ENCODE data around the gene APOBEC3A. TPM values are rescaled to one million over a fixed set of nuclear protein-coding genes. Genes with fewer than 3 reads are reported as not detected.

APOBEC3A gene
- total and polyA plus RNA-seq, 2 donors (not counting 1 experiment from before 2014, with no cell fraction given), result 2.8 TPM; not detected in 1

GRCh38 chr22:38964306-38964705, 6.9 kb downstream of the APOBEC3A start:
- H4K20me1 ChIP-seq (ENCODE audit: control insufficient read depth, insufficient read depth, low read length, poor library complexity, severe bottlenecking), result no peaks in the 10 kb centered on the region
- no peaks in the 10 kb centered on the region for H3K9me3 ChIP-seq (ENCODE audit: control extremely low read depth in 1 of 3, control insufficient read depth in 2 of 3, insufficient read depth in 1 of 3, low read length in 2 of 3)
- H3K27me3 ChIP-seq (replicated peaks in 1 of 4; ENCODE audit: control extremely low read depth in 1 of 4, control insufficient read depth in 3 of 4, insufficient read depth in 4 of 4, low read length in 3 of 4), result peaks cover 0 to 9% (median 0%) of the 10 kb centered on the region in 4 experiments
- H3K9ac ChIP-seq (ENCODE audit: low read length), result no peak overlapping the region
- H2AFZ ChIP-seq (ENCODE audit: insufficient read depth, low read depth, low read length, poor library complexity, severe bottlenecking), result no peak overlapping the region
- CTCF ChIA-PET, result interaction anchor here (1.5 kb wide), 1 partner anchor 9 kb away, joined by 9 read pairs; no protein-coding TSS in a partner anchor
- H3K79me2 ChIP-seq (ENCODE audit: control insufficient read depth, insufficient read depth, low read length), result no peaks in the 10 kb centered on the region
- no peak overlapping the region for H3K4me3 ChIP-seq (ENCODE audit: control extremely low read depth in 1 of 5, extremely low read depth in 1 of 5, insufficient read depth in 1 of 5, low read depth in 2 of 5, low read length in 4 of 5)
- no peaks in the 10 kb centered on the region for H3K9me3 Mint-ChIP-seq (ENCODE audit: insufficient read depth)
- no peak for TF ChIP-seq EZH2 (IDR thresholded peaks at IDR 0.05; ENCODE audit: borderline replicate concordance, insufficient read depth, low read depth, low read length, poor library complexity, severe bottlenecking)
- TF ChIP-seq CTCF (IDR thresholded peaks at IDR 0.05), result no peak
- no peak overlapping the region for H3K27ac Mint-ChIP-seq
- H3K4me1 ChIP-seq (ENCODE audit: control insufficient read depth in 2 of 2, insufficient read depth in 2 of 2, low read length in 2 of 2), result peaks cover 10 to 24% of the 10 kb centered on the region in 2 donors
- H3K4me1 Mint-ChIP-seq, result peaks cover 21% of the 10 kb centered on the region
- WGBS (ENCODE audit: insufficient coverage), result 87% methylated on average over 7 of the region's 7 CpGs
- no peak for DNase-seq
- H3K36me3 ChIP-seq (replicated peaks in 1 of 2; ENCODE audit: control extremely low read depth in 1 of 2, control insufficient read depth in 1 of 2, extremely low read depth in 1 of 2, insufficient read depth in 2 of 2, low read length in 1 of 2), result no peaks in the 10 kb centered on the region
- intact Hi-C loops (cut with micrococcal nuclease), result no loop called here
- POLR2A ChIA-PET, result no interaction called here
- H3K4me2 ChIP-seq (replicated peaks; ENCODE audit: low read depth, low read length, poor library complexity, severe bottlenecking), result no peak overlapping the region
- peaks cover 10% of the 10 kb centered on the region for H3K27me3 Mint-ChIP-seq
- H3K27ac ChIP-seq (ENCODE audit: low read length in 2 of 2), result no peak overlapping the region
- H3K4me3 Mint-ChIP-seq, result no peak overlapping the region
- ATAC-seq (ENCODE audit: low read depth), result no peak

- Histone ChIP-seq H3K4me3 (ENCODE audit: control extremely low read depth in 1 of 5, extremely low read depth in 1 of 5, insufficient read depth in 1 of 5, low read depth in 2 of 5, low read length in 4 of 5) (no peak overlapping the region), H3K4me2 (replicated peaks; ENCODE audit: low read depth, low read length, poor library complexity, severe bottlenecking) (no peak overlapping the region), H3K79me2 (ENCODE audit: control insufficient read depth, insufficient read depth, low read length) (no peaks in the 10 kb centered on the region), H3K27me3 (replicated peaks in 1 of 4; ENCODE audit: control extremely low read depth in 1 of 4, control insufficient read depth in 3 of 4, insufficient read depth in 4 of 4, low read length in 3 of 4) (peaks cover 0 to 12% (median 0%) of the 10 kb centered on the region in 4 experiments), H2AFZ (ENCODE audit: insufficient read depth, low read depth, low read length, poor library complexity, severe bottlenecking) (no peak overlapping the region), H3K9me3 (ENCODE audit: control extremely low read depth in 1 of 3, control insufficient read depth in 2 of 3, insufficient read depth in 1 of 3, low read length in 2 of 3) (no peaks in the 10 kb centered on the region), H3K4me1 (ENCODE audit: control insufficient read depth in 2 of 2, insufficient read depth in 2 of 2, low read length in 2 of 2) (peaks cover 10 to 24% of the 10 kb centered on the region in 2 donors), H3K27ac (ENCODE audit: low read length in 2 of 2) (no peak overlapping the region), H3K9ac (ENCODE audit: low read length) (no peak overlapping the region), H4K20me1 (ENCODE audit: control insufficient read depth, insufficient read depth, low read length, poor library complexity, severe bottlenecking) (no peaks in the 10 kb centered on the region), H3K36me3 (replicated peaks in 1 of 2; ENCODE audit: control extremely low read depth in 1 of 2, control insufficient read depth in 1 of 2, extremely low read depth in 1 of 2, insufficient read depth in 2 of 2, low read length in 1 of 2) (no peaks in the 10 kb centered on the region)
- Mint-ChIP-seq H3K4me3 (no peak overlapping the region), H3K27ac (no peak overlapping the region), H3K9me3 (ENCODE audit: insufficient read depth) (no peaks in the 10 kb centered on the region), H3K27me3 (peaks cover 10% of the 10 kb centered on the region), H3K4me1 (peaks cover 19% of the 10 kb centered on the region)
- intact Hi-C loops (cut with micrococcal nuclease), result no loop called here
- CTCF ChIA-PET, result interaction anchor here (1.5 kb wide), 1 partner anchor 9 kb away, joined by 9 read pairs; no protein-coding TSS in a partner anchor
- WGBS (ENCODE audit: insufficient coverage), result 64% methylated on average over 4 of the region's 4 CpGs
- ATAC-seq (ENCODE audit: low read depth) (no peak), DNase-seq (no peak)
- POLR2A ChIA-PET, result no interaction called here
- TF ChIP-seq EZH2 (IDR thresholded peaks at IDR 0.05; ENCODE audit: borderline replicate concordance, insufficient read depth, low read depth, low read length, poor library complexity, severe bottlenecking) (no peak), CTCF (IDR thresholded peaks at IDR 0.05) (no peak)
These were observed 7.6 kb downstream of the APOBEC3A start for GRCh38 chr22:38964989-38965388.

Measured in B cell (primary cell).